DOHH2 (cell line): ENCODE results near the gene HAGHL.

Source experiments
- H3F3A ChIP-seq: fragments of 200-600 bp; sonication (generic), shearing (Covaris generic); 2 replicates; pipeline ENCODE4 v1.6.0; 2016; ENCODE audit warnings: antibody characterized with exemption, mild to moderate bottlenecking; ENCODE audit not compliant: control insufficient read depth, insufficient read depth
- H3K27ac ChIP-seq: fragments of 200-600 bp; sonication (generic); 2 replicates; pipeline ENCODE4 v1.5.1; 2014; ENCODE audit warnings: low read depth, mild to moderate bottlenecking, low read length, moderate library complexity
- H3K27me3 ChIP-seq: fragments of 200-600 bp; sonication (generic); 2 replicates; pipeline ENCODE4 v1.6.1; 2014; ENCODE audit warnings: mild to moderate bottlenecking, low read length, mixed read lengths; ENCODE audit not compliant: control insufficient read depth
- H3K36me3 ChIP-seq: fragments of 200-600 bp; sonication (generic); 2 replicates; pipeline ENCODE4 v1.6.1; 2014; ENCODE audit warnings: mild to moderate bottlenecking, low read length, moderate library complexity, mixed read lengths; ENCODE audit not compliant: control insufficient read depth
- H3K4me1 ChIP-seq: fragments of 200-600 bp; sonication (generic); 2 replicates; pipeline ENCODE4 v1.6.1; 2014; ENCODE audit warnings: mild to moderate bottlenecking, low read length, mixed read lengths; ENCODE audit not compliant: control insufficient read depth
- H3K4me2 ChIP-seq: fragments of 200-600 bp; sonication (generic); 2 replicates; pipeline ENCODE4 v1.6.0; 2014; ENCODE audit warnings: mild to moderate bottlenecking, low read length, moderate library complexity
- H3K4me3 ChIP-seq: fragments of 200-600 bp; sonication (generic); 2 replicates; pipeline ENCODE4 v1.5.1; 2014; ENCODE audit warnings: mild to moderate bottlenecking, low read length, mixed read lengths
- H3K79me2 ChIP-seq: fragments of 200-600 bp; sonication (generic); 2 replicates; pipeline ENCODE4 v1.6.1; 2014; ENCODE audit warnings: mild to moderate bottlenecking, low read length, mixed read lengths; ENCODE audit not compliant: control insufficient read depth
- H3K9me2 ChIP-seq: fragments of 200-600 bp; sonication (generic); replicated peaks from 2 replicates; pipeline ENCODE4 v1.6.1; 2014; ENCODE audit warnings: mild to moderate bottlenecking, low read length, mixed read lengths; ENCODE audit not compliant: control insufficient read depth
- H3K9me3 ChIP-seq: fragments of 200-600 bp; sonication (generic); 2 replicates; pipeline ENCODE4 v1.6.1; 2014; ENCODE audit warnings: antibody characterized with exemption, low read length, mixed read lengths; ENCODE audit not compliant: control insufficient read depth, insufficient read depth
- H4K20me1 ChIP-seq: fragments of 200-600 bp; sonication (generic); 2 replicates; pipeline ENCODE4 v1.6.0; 2014; ENCODE audit warnings: low read depth, mild to moderate bottlenecking, antibody characterized with exemption, low read length, moderate library complexity; ENCODE audit not compliant: control insufficient read depth, insufficient read depth
- EZH2phosphoT487 ChIP-seq: fragments of 200-600 bp; sonication (generic); IDR thresholded peaks from 2 replicates; pipeline ENCODE4 v1.6.1; 2017; ENCODE audit warnings: borderline replicate concordance, mild to moderate bottlenecking, antibody characterized with exemption, low read length, moderate library complexity, mixed read lengths
- TF ChIP-seq, protein P1 (sequence below): fragments of 200-600 bp; sonication (generic); IDR thresholded peaks from one replicate; pipeline ENCODE4 v1.5.1; 2014; ENCODE audit warnings: antibody characterized with exemption, mild to moderate bottlenecking, low read depth, low read length; ENCODE audit not compliant: poor library complexity, severe bottlenecking

The HAGHL gene

DNA sequence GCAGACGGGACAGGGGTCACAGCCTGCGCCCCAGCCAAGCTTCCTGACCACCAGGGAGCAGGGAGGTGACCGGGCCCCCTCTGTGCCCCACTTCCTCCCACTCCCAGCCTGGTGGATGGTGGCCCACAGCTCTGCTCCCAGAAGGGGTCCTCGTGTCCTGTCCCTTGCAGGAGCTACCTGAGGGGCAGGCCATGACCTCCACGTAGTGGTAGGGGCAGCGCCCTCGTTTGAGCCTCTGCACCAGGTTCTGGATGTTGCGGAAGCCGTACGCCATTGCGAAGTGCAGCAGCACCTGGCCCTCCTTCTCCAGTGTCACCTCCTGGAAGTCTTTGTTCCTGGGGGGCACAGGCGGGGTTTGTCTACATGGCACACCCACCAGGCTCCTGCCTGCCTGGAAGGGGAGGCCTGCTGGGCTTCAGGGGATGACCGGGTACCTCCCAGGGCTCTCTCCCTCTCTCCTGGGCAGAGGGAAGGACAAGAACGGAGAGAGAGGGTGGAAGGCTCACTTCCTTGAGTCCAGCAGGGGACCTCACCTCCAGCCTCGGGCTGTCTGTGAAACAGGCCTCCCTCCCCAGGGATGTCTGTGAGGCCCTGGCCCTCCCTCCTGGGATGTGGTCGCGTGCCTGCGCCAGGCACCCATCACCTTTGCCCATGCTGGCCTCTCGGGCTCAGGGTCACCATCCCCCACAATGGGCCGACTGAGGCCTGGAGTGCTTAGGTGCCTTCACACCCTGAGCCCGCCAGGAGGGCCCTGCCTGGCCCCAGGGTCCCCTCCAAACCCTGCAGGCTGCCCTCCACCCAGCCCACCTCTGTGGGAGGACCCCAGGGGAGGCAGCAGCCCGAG is 4.0 kb downstream of the HAGHL start:
- Histone ChIP-seq H3K9me3 (no peaks in the 10 kb centered on the region), H3K36me3 (peaks cover 68% of the 10 kb centered on the region), H3F3A (peaks cover 5% of the 10 kb centered on the region; the same call in 1 of the 2 replicates), H3K79me2 (peaks cover 11% of the 10 kb centered on the region), H3K4me1 (peaks cover 56% of the 10 kb centered on the region), H4K20me1 (no peaks in the 10 kb centered on the region), H3K4me2 (no peak overlapping the region), H3K27me3 (no peaks in the 10 kb centered on the region), H3K27ac (peak overlapping the region; percentile 56), H3K4me3 (no peak overlapping the region), H3K9me2 (no peaks in the 10 kb centered on the region)
- TF ChIP-seq, protein P1, sequence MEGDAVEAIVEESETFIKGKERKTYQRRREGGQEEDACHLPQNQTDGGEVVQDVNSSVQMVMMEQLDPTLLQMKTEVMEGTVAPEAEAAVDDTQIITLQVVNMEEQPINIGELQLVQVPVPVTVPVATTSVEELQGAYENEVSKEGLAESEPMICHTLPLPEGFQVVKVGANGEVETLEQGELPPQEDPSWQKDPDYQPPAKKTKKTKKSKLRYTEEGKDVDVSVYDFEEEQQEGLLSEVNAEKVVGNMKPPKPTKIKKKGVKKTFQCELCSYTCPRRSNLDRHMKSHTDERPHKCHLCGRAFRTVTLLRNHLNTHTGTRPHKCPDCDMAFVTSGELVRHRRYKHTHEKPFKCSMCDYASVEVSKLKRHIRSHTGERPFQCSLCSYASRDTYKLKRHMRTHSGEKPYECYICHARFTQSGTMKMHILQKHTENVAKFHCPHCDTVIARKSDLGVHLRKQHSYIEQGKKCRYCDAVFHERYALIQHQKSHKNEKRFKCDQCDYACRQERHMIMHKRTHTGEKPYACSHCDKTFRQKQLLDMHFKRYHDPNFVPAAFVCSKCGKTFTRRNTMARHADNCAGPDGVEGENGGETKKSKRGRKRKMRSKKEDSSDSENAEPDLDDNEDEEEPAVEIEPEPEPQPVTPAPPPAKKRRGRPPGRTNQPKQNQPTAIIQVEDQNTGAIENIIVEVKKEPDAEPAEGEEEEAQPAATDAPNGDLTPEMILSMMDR, result no peak
- TF ChIP-seq EZH2phosphoT487, result no peak

DNA sequence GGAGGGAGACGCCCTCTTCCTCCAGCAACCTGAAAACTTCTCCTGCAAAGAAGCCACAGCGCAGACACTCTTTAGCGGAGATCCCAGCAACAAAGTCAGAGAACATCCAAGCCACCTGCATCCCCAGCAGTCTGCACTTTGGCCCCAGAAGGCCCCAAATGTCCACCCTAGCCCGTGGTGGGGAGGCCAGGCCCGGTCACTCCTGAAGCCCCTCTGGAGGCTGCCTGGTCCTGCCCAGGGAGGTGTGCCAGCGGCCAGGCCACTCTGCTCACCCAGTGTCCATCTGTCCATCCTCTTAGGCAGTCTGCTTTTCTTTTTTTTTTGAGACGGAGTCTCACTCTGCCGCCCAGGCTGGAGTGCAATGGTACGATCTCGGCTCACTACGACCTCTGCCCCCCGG is 5.4 kb downstream of the HAGHL start:
- Histone ChIP-seq H3K27ac (peak overlapping the region; percentile 56), H3K4me1 (peaks cover 62% of the 10 kb centered on the region), H4K20me1 (no peaks in the 10 kb centered on the region), H3K9me3 (no peaks in the 10 kb centered on the region), H3K9me2 (no peaks in the 10 kb centered on the region), H3F3A (peaks cover 3% of the 10 kb centered on the region; the same call in 1 of the 2 replicates), H3K27me3 (no peaks in the 10 kb centered on the region), H3K79me2 (peaks cover 25% of the 10 kb centered on the region), H3K4me2 (no peak overlapping the region; the same call in 1 of the 2 replicates), H3K36me3 (peaks cover 83% of the 10 kb centered on the region), H3K4me3 (no peak overlapping the region)
- no peak for TF ChIP-seq EZH2phosphoT487
- TF ChIP-seq, protein P1, result no peak

DNA sequence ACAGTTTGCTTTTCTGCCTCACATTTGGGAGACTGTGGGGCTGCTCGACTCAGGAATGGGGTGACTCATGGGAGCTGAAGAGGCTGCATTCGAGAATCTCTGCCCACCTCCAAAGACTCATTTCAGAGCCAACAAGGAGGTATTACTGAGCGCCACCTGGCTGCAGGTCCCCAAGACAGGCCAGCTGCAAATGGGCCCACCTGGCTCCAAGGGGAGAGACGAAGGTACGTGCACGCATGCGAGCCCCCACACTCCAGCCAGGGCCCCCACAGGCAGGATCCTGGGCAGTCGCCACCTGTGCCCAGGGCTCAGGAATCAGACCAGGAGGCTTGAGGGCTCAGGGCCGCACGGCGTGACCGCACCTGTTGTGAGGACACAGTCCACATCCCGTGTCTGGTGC is 6.0 kb downstream of the HAGHL start:
- peaks cover 6% of the 10 kb centered on the region for H3F3A ChIP-seq
- H4K20me1 ChIP-seq, result no peaks in the 10 kb centered on the region
- H3K4me1 ChIP-seq, result peaks cover 68% of the 10 kb centered on the region
- peaks cover 27% of the 10 kb centered on the region for H3K79me2 ChIP-seq
- H3K36me3 ChIP-seq, result peaks cover 87% of the 10 kb centered on the region
- no peak overlapping the region for H3K4me3 ChIP-seq
- TF ChIP-seq EZH2phosphoT487, result no peak
- TF ChIP-seq, protein P1, result peak; percentile 17
- H3K9me3 ChIP-seq, result no peaks in the 10 kb centered on the region
- H3K27ac ChIP-seq, result no peak overlapping the region
- H3K27me3 ChIP-seq, result no peaks in the 10 kb centered on the region
- H3K9me2 ChIP-seq, result no peaks in the 10 kb centered on the region
- H3K4me2 ChIP-seq, result no peak overlapping the region
